ENCODE data around the gene TMEM225B.
"Not testable (repeated sequence)": the region's sequence is repeated elsewhere in the genome, so short reads cannot be mapped to it uniquely, and the experiment has no call there.

GRCh38 chr7:99653269-99653668 is 55.2 kb downstream of the TMEM225B start:
- TF ChIP-seq, protein P1, sequence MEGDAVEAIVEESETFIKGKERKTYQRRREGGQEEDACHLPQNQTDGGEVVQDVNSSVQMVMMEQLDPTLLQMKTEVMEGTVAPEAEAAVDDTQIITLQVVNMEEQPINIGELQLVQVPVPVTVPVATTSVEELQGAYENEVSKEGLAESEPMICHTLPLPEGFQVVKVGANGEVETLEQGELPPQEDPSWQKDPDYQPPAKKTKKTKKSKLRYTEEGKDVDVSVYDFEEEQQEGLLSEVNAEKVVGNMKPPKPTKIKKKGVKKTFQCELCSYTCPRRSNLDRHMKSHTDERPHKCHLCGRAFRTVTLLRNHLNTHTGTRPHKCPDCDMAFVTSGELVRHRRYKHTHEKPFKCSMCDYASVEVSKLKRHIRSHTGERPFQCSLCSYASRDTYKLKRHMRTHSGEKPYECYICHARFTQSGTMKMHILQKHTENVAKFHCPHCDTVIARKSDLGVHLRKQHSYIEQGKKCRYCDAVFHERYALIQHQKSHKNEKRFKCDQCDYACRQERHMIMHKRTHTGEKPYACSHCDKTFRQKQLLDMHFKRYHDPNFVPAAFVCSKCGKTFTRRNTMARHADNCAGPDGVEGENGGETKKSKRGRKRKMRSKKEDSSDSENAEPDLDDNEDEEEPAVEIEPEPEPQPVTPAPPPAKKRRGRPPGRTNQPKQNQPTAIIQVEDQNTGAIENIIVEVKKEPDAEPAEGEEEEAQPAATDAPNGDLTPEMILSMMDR (conservative IDR thresholded peaks at IDR 0.05; ENCODE audit: low read depth, low read length) = not testable (repeated sequence)
- not testable (repeated sequence) for TF ChIP-seq EZH2 (IDR thresholded peaks at IDR 0.05; ENCODE audit: borderline replicate concordance, low read depth, low read length, poor library complexity, severe bottlenecking)
